Ishikawa (cell line): ENCODE data around the gene CHST15.

Source experiments
- CEBPB ChIP-seq: IDR thresholded peaks from 2 replicates; pipeline ENCODE4 v1.6.1; 2012
- EP300 ChIP-seq: IDR thresholded peaks from 2 replicates; pipeline ENCODE4 v1.6.1; 2012; ENCODE audit warnings: borderline replicate concordance
- NFIC ChIP-seq: IDR thresholded peaks from 2 replicates; pipeline ENCODE4 v1.6.1; 2012
- RAD21 ChIP-seq: IDR thresholded peaks from 2 replicates; pipeline ENCODE4 v1.6.1; 2012; ENCODE audit warnings: low read depth
- TEAD4 ChIP-seq: IDR thresholded peaks from 2 replicates; pipeline ENCODE4 v1.6.1; 2012
- YY1 ChIP-seq: IDR thresholded peaks from 2 replicates; pipeline ENCODE4 v1.6.1; 2012; ENCODE audit warnings: low read depth
- TF ChIP-seq, protein P1 (sequence below): IDR thresholded peaks from 2 replicates; pipeline ENCODE4 v1.6.1; 2012
- TF ChIP-seq, protein P2 (sequence below): IDR thresholded peaks from 2 replicates; pipeline ENCODE4 v1.6.1; 2012; ENCODE audit warnings: low read depth, mild to moderate bottlenecking

DNA sequence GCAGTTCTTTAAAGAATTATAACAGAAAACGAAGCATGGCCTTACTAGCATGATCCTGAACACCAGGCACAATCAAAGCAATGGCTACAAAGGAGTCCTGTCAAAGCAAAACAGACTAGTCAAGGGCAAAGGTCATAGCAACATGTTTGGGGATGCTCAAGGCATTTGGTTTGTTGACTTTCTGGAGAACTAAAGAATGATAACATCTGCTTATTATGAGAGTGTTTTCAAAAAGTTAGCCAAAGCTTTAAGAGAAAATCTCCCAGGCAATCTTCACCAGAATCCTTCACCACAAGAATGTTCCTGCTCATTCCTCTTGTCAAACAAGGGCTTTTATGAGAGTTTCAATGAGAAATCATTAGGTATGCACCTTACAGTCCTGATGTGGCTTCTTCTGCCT lies 106.7 kb downstream of the CHST15 start:
- TF ChIP-seq, protein P1, sequence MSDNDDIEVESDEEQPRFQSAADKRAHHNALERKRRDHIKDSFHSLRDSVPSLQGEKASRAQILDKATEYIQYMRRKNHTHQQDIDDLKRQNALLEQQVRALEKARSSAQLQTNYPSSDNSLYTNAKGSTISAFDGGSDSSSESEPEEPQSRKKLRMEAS: no peak
- TF ChIP-seq, protein P2, sequence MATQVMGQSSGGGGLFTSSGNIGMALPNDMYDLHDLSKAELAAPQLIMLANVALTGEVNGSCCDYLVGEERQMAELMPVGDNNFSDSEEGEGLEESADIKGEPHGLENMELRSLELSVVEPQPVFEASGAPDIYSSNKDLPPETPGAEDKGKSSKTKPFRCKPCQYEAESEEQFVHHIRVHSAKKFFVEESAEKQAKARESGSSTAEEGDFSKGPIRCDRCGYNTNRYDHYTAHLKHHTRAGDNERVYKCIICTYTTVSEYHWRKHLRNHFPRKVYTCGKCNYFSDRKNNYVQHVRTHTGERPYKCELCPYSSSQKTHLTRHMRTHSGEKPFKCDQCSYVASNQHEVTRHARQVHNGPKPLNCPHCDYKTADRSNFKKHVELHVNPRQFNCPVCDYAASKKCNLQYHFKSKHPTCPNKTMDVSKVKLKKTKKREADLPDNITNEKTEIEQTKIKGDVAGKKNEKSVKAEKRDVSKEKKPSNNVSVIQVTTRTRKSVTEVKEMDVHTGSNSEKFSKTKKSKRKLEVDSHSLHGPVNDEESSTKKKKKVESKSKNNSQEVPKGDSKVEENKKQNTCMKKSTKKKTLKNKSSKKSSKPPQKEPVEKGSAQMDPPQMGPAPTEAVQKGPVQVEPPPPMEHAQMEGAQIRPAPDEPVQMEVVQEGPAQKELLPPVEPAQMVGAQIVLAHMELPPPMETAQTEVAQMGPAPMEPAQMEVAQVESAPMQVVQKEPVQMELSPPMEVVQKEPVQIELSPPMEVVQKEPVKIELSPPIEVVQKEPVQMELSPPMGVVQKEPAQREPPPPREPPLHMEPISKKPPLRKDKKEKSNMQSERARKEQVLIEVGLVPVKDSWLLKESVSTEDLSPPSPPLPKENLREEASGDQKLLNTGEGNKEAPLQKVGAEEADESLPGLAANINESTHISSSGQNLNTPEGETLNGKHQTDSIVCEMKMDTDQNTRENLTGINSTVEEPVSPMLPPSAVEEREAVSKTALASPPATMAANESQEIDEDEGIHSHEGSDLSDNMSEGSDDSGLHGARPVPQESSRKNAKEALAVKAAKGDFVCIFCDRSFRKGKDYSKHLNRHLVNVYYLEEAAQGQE: no peak
- TF ChIP-seq EP300: no peak
- no peak for TF ChIP-seq RAD21
- no peak for TF ChIP-seq NFIC
- no peak for TF ChIP-seq CEBPB
- TF ChIP-seq YY1: no peak
- no peak for TF ChIP-seq TEAD4
